Measurements from ENCODE around the gene EIF3L. TPM values are rescaled to one million over a fixed set of nuclear protein-coding genes. Genes with fewer than 3 reads are reported as not detected.
A peak's percentile ranks its signal among the peaks of the same experiment; 100 is the strongest.
"Not testable (repeated sequence)": the region's sequence is repeated elsewhere in the genome, so short reads cannot be mapped to it uniquely, and the experiment has no call there.

The EIF3L gene
- total RNA-seq (ENCODE audit: low replicate concordance), result 904 and 971 TPM in 2 replicates

DNA sequence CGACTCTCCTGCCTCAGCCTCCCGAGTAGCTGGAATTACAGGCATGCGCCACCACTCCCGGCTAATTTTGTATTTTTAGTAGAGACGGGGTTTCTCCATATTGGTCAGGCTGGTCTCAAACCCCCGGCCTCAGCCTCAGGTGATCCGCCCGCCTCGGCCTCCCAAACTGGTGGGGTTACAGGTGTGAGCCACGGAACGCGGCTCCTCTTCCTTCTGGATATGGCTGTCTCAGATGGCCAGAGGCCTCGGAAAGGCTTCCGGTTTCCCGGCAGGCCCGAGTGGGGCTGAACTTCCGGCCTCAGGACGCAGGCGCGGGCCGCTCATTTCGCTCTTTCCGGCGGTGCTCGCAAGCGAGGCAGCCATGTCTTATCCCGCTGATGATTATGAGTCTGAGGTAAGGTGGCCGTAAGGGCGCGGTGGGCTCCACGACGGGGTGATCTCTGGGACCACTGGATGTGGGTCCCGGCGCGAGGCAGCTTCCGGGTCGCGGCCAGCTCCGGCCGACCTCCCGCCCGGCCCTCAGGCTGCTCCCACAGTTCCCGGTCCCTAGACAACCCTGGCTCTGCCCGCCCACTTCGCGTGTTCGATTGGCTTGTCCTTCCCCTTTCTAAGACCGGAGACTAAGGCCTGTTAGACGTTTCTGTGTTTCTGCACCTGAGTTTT is at the start of gene EIF3L:
Gene EIF3L (plus strand): TSS at position 331 of the 663 bp plus-strand sequence. CDS start 31 bp downstream, at position 362.
- Histone ChIP-seq H3K9me3 (ENCODE audit: low read depth) (no peaks in the 10 kb centered on the region), H3K4me1 (peaks cover 11% of the 10 kb centered on the region), H4K20me1 (ENCODE audit: low read depth) (peaks cover 34% of the 10 kb centered on the region), H3K36me3 (peaks cover 16% of the 10 kb centered on the region), H3K4me2 (peak within 1 kb of the TSS; percentile 81), H3K4me3 (peak within 1 kb of the TSS; percentile 64), H3K9ac (peak within 1 kb of the TSS; percentile 71), H3K27ac (peak within 1 kb of the TSS; percentile 46), H3F3A (ENCODE audit: low read depth) (peaks cover 41% of the 10 kb centered on the region), H3K27me3 (no peaks in the 10 kb centered on the region), H3K79me2 (ENCODE audit: low read depth) (peaks cover 65% of the 10 kb centered on the region), H2AFZ (replicated peaks) (peak within 1 kb of the TSS; percentile 59)
- TF ChIP-seq, protein P1, sequence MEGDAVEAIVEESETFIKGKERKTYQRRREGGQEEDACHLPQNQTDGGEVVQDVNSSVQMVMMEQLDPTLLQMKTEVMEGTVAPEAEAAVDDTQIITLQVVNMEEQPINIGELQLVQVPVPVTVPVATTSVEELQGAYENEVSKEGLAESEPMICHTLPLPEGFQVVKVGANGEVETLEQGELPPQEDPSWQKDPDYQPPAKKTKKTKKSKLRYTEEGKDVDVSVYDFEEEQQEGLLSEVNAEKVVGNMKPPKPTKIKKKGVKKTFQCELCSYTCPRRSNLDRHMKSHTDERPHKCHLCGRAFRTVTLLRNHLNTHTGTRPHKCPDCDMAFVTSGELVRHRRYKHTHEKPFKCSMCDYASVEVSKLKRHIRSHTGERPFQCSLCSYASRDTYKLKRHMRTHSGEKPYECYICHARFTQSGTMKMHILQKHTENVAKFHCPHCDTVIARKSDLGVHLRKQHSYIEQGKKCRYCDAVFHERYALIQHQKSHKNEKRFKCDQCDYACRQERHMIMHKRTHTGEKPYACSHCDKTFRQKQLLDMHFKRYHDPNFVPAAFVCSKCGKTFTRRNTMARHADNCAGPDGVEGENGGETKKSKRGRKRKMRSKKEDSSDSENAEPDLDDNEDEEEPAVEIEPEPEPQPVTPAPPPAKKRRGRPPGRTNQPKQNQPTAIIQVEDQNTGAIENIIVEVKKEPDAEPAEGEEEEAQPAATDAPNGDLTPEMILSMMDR (IDR thresholded peaks at IDR 0.05), result no peak
- TF ChIP-seq EZH2 (IDR thresholded peaks at IDR 0.05), result peak; percentile 40
- Mint-ChIP-seq H3K36me3 (peaks cover 26% of the 10 kb centered on the region), H3K27me3 (ENCODE audit: insufficient read depth, low read depth) (peaks cover 2% of the 10 kb centered on the region), H3K27ac (peak within 1 kb of the TSS; percentile 90), H3K4me1 (peaks cover 28% of the 10 kb centered on the region), H3K4me3 (peak within 1 kb of the TSS; percentile 95), H3K9me3 (peaks cover 10% of the 10 kb centered on the region)
- peak; percentile 90 for DNase-seq (ENCODE audit: low spot score)

DNA sequence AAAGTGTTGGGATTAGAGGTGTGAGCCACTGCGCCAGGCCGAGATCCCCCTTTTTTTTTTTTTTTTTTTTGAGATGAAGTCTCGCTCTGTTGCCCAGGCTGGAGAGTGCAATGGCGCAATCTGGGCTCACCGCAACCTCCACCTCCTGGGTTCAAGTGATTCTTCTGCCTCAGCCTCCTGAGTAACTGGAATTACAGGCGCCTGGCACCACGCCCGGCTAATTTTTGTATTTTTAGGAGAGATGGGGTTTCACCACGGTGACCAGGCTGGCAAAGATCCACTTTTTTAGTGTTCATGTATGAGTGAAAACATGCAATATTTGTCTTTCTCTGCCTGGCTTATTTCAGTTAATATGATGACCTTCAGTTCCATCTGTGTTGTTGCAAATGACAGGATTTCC is 49.2 kb upstream of the EIF3L start:
- Mint-ChIP-seq H3K27me3 (ENCODE audit: insufficient read depth, low read depth) (peaks cover 17% of the 10 kb centered on the region), H3K4me3 (peak overlapping the region; percentile 28), H3K4me1 (peaks cover 25% of the 10 kb centered on the region)
- peaks cover 23% of the 10 kb centered on the region for H3F3A ChIP-seq (ENCODE audit: low read depth)
- H3K79me2 ChIP-seq (ENCODE audit: low read depth); H3K27ac Mint-ChIP-seq; H2AFZ ChIP-seq (replicated peaks); H3K9me3 Mint-ChIP-seq; H3K9me3 ChIP-seq (ENCODE audit: low read depth); H3K4me3 ChIP-seq; H4K20me1 ChIP-seq (ENCODE audit: low read depth); H3K9ac ChIP-seq; H3K27ac ChIP-seq; H3K4me2 ChIP-seq; H3K36me3 ChIP-seq; H3K36me3 Mint-ChIP-seq; DNase-seq (ENCODE audit: low spot score): not testable (repeated sequence)
- peaks cover 15% of the 10 kb centered on the region for H3K4me1 ChIP-seq
- H3K27me3 ChIP-seq, result peaks cover 34% of the 10 kb centered on the region

DNA sequence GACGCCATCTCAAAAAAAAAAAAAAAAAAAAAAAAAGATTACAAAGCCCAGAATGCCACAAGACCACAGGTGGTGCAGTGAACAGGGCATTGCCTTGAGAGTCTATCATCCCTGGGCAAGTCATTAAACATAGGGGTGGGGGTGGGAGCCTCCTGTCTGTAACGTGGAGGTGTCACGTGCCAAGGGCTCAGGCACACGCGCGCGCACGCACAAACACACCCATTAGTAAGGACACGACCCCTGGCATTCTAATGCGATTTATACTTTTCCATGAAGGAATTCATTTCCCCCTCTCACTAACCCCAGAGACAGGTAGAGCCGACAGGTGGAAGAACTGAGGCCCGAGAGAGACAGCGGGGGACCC is 47.3 kb upstream of the EIF3L start:
- peaks cover 26% of the 10 kb centered on the region for H3K4me1 ChIP-seq
- peaks cover 44% of the 10 kb centered on the region for H3K27me3 ChIP-seq
- H3K79me2 ChIP-seq (ENCODE audit: low read depth), result peaks cover 18% of the 10 kb centered on the region
- peaks cover 39% of the 10 kb centered on the region for H3F3A ChIP-seq (ENCODE audit: low read depth)
- H3K4me3 ChIP-seq, result peak overlapping the region; percentile 81
- H2AFZ ChIP-seq (replicated peaks), result peak overlapping the region; percentile 91
- no peak overlapping the region for H3K9ac ChIP-seq
- peaks cover 16% of the 10 kb centered on the region for H4K20me1 ChIP-seq (ENCODE audit: low read depth)
- Mint-ChIP-seq H3K9me3 (peaks cover 3% of the 10 kb centered on the region), H3K4me1 (peaks cover 36% of the 10 kb centered on the region), H3K27me3 (ENCODE audit: insufficient read depth, low read depth) (peaks cover 23% of the 10 kb centered on the region), H3K27ac (no peak overlapping the region), H3K36me3 (no peaks in the 10 kb centered on the region), H3K4me3 (peak overlapping the region; percentile 88)
- DNase-seq (ENCODE audit: low spot score), result no peak
- no peaks in the 10 kb centered on the region for H3K36me3 ChIP-seq
- peak overlapping the region; percentile 99 for H3K4me2 ChIP-seq
- no peak overlapping the region for H3K27ac ChIP-seq
- TF ChIP-seq, protein P1 (IDR thresholded peaks at IDR 0.05), result peak; percentile 33
- no peak for TF ChIP-seq EZH2phosphoT487 (IDR thresholded peaks at IDR 0.05)
- H3K9me3 ChIP-seq (ENCODE audit: low read depth), result no peaks in the 10 kb centered on the region
